Measurements from ENCODE around the gene ABHD1. TPM values are rescaled to one million over a fixed set of nuclear protein-coding genes. Genes with fewer than 3 reads are reported as not detected.

ABHD1 gene
- total RNA-seq, 1 experiment from 2014 or later, result 0.46 TPM

GRCh38 chr2:27076323-27076722 lies 47.3 kb upstream of the ABHD1 start:
- Histone ChIP-seq H3K36me3 (ENCODE audit: control insufficient read depth, insufficient read depth, low read length) (no peaks in the 10 kb centered on the region), H3K27me3 (ENCODE audit: control insufficient read depth, insufficient read depth, low read length) (no peaks in the 10 kb centered on the region), H3K27ac (ENCODE audit: low read length) (no peak overlapping the region), H3K4me3 (ENCODE audit: low read depth in 2 of 2, low read length in 2 of 2) (no peak overlapping the region), H3K4me1 (ENCODE audit: control insufficient read depth, insufficient read depth, low read length) (peaks cover 7% of the 10 kb centered on the region), H3K9me3 (ENCODE audit: control insufficient read depth, insufficient read depth, low read depth, low read length) (no peaks in the 10 kb centered on the region)
- ChIA-PET CTCF (no interaction called here), POLR2A (no interaction called here)
- no peak for DNase-seq (ENCODE audit: low read depth, low spot score)
- TF ChIP-seq SIN3A (IDR thresholded peaks at IDR 0.05; ENCODE audit: borderline replicate concordance, insufficient read depth, low read depth, low read length) (no peak), REST (IDR thresholded peaks at IDR 0.05; ENCODE audit: insufficient read depth in 1 of 2, low read depth in 2 of 2, low read length in 1 of 2) (no peak), CTCF (IDR thresholded peaks at IDR 0.05) (no peak), POLR2AphosphoS5 (IDR thresholded peaks at IDR 0.05; ENCODE audit: low read depth, low read length) (no peak), TCF7L2 (IDR thresholded peaks at IDR 0.05; ENCODE audit: low read depth, low read length) (no peak)
- ATAC-seq, result no peak
- in situ Hi-C loops (cut with HindIII; ENCODE audit: low pct_unique_long_range_greater_than_20kb, low sequenced_read_pairs), result no loop called here
- intact Hi-C loops (cut with micrococcal nuclease; ENCODE audit: unreplicated experiment), result no loop called here
- BruUV-seq (replicated peaks), result no TSS peak

GRCh38 chr2:27077231-27077630 lies 46.4 kb upstream of the ABHD1 start:
- Histone ChIP-seq H3K27me3 (ENCODE audit: control insufficient read depth, insufficient read depth, low read length) (no peaks in the 10 kb centered on the region), H3K36me3 (ENCODE audit: control insufficient read depth, insufficient read depth, low read length) (no peaks in the 10 kb centered on the region), H3K9me3 (ENCODE audit: control insufficient read depth, insufficient read depth, low read depth, low read length) (no peaks in the 10 kb centered on the region), H3K4me1 (ENCODE audit: control insufficient read depth, insufficient read depth, low read length) (peaks cover 7% of the 10 kb centered on the region), H3K4me3 (ENCODE audit: low read depth in 2 of 2, low read length in 2 of 2) (no peak overlapping the region), H3K27ac (ENCODE audit: low read length) (no peak overlapping the region)
- intact Hi-C loops (cut with micrococcal nuclease; ENCODE audit: unreplicated experiment), result no loop called here
- ATAC-seq, result no peak
- in situ Hi-C loops (cut with HindIII; ENCODE audit: low pct_unique_long_range_greater_than_20kb, low sequenced_read_pairs), result no loop called here
- no peak for DNase-seq (ENCODE audit: low read depth, low spot score)
- CTCF ChIA-PET, result no interaction called here
- no TSS peak for BruUV-seq (replicated peaks)
- TF ChIP-seq POLR2AphosphoS5 (IDR thresholded peaks at IDR 0.05; ENCODE audit: low read depth, low read length), result no peak
- no peak for TF ChIP-seq REST (IDR thresholded peaks at IDR 0.05; ENCODE audit: insufficient read depth in 1 of 2, low read depth in 2 of 2, low read length in 1 of 2)
- TF ChIP-seq TCF7L2 (IDR thresholded peaks at IDR 0.05; ENCODE audit: low read depth, low read length), result no peak
- TF ChIP-seq CTCF (IDR thresholded peaks at IDR 0.05), result no peak
- no peak for TF ChIP-seq SIN3A (IDR thresholded peaks at IDR 0.05; ENCODE audit: borderline replicate concordance, insufficient read depth, low read depth, low read length)
- POLR2A ChIA-PET, result no interaction called here
